ENCODE results near the gene YARS2. TPM values are rescaled to one million over a fixed set of nuclear protein-coding genes. Genes with fewer than 3 reads are reported as not detected.

YARS2 gene
- total RNA-seq, result 20.0 and 20.6 TPM in 2 replicates

GRCh38 chr12:32755654-32756475, at the start of gene YARS2:
Gene YARS2 (minus strand): TSS chr12:32755897. CDS start chr12:32755874, 23 bp downstream.

Other genes starting within 250 kb of the YARS2 start
- gene DNM1L, start 76.6 kb downstream of the YARS2 start, total RNA-seq, result 60.0 and 73.2 TPM in 2 replicates
- 0.06 TPM in 1 of 2 replicates, not detected in the other for gene PKP2, start 140.9 kb upstream of the YARS2 start, total RNA-seq